LHCN-M2 (cell line): ENCODE data around the gene ADIG. TPM values are rescaled to one million over a fixed set of nuclear protein-coding genes. Genes with fewer than 3 reads are reported as not detected.

Experiments
- DNase-seq: peaks from one replicate; pipeline ENCODE4 v3.0.0-alpha.2; 2012; ENCODE audit warnings: low read depth
- polyA plus RNA-seq: library from polyadenylated mRNA; unstranded; fragments of >200 nt; gene quantifications from one replicate; pipeline ENCODE4 v1.2.1, GENCODE V29; 2012; ENCODE audit warnings: missing spikeins
- total RNA-seq: library from RNA; depleted of rRNA; stranded (reverse); fragments of >200 nt; gene quantifications from 2 replicates; pipeline ENCODE4 v1.2.3, GENCODE V29; 2014; rRNA removed

The ADIG gene
- not detected in 2 replicates for total RNA-seq
- polyA plus RNA-seq, result not detected

GRCh38 chr20:38581013-38581412 lies at the start of gene ADIG:
Gene ADIG (plus strand): TSS chr20:38581197. CDS start chr20:38581251, 54 bp downstream.
- DNase-seq, result peak; percentile 60

- no peak for DNase-seq
These were observed 46.2 kb upstream of the ADIG start for GRCh38 chr20:38534756-38535155.

GRCh38 chr20:38536310-38536709 lies 44.7 kb upstream of the ADIG start:
- peak; percentile 12 for DNase-seq

DNA sequence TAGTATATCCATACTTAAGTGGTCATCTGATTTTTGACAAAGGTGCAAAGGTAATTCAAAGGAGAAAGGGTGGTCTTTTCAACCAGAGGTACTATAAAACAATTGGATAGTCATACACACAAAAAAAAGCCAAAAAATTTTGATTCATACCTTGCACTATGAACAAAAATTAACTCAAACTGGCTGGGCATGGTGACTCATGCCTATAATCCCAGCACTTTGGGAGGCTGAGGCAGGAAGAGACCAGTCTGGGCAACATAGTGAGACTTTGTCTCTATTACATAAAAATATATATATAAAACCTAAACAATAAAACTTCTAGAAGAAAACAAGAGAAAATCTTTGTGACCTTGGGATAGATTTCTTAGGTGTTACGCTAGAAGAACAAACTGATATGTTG lies 43.8 kb upstream of the ADIG start:
- no peak for DNase-seq

GRCh38 chr20:38538789-38539188 lies 42.2 kb upstream of the ADIG start:
- no peak for DNase-seq

DNA sequence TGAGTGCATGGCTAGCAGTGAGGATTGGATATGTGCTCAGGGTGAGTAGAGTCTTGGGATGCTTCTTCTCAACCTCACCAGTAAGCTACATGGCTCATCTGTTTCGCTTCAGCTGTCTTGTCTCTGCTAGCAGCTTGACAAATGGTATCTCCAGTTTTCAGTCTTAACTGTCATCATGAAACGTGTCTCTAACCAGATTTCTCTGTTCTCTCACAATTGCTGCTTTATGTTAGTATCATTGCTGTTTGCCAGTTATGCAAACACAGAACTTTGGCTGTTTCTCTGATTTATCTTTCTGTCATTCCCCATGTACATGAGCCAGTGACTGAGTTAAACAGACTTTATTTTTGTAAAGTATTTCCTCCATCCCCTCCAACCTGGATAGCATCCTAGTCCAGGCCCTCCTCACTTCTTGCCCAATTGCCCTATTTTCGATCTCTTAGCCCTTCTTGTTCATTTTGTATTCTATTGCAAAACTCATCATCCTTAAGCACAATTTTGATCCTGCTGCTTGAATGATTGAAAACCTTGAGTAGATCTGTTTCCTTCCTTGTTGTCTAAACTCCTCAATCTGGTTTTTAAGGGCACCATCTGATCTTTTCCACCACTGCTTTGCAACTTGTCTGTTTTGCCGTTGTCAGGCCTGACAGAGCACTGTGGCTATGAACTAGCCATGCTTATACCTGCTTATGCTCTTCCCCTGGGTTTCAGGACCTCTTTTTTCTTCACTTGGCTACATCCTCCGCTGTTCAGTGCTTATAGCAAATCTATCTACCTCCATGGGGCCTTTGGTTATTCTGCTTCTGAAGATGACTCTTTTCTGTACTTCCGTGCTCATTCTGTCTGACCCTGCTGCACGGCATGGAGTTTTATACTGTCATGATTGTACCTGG lies 37.7 kb upstream of the ADIG start:
- no peak for DNase-seq

- DNase-seq, result no peak
These were observed 35.2 kb upstream of the ADIG start for GRCh38 chr20:38545771-38546170.

DNA sequence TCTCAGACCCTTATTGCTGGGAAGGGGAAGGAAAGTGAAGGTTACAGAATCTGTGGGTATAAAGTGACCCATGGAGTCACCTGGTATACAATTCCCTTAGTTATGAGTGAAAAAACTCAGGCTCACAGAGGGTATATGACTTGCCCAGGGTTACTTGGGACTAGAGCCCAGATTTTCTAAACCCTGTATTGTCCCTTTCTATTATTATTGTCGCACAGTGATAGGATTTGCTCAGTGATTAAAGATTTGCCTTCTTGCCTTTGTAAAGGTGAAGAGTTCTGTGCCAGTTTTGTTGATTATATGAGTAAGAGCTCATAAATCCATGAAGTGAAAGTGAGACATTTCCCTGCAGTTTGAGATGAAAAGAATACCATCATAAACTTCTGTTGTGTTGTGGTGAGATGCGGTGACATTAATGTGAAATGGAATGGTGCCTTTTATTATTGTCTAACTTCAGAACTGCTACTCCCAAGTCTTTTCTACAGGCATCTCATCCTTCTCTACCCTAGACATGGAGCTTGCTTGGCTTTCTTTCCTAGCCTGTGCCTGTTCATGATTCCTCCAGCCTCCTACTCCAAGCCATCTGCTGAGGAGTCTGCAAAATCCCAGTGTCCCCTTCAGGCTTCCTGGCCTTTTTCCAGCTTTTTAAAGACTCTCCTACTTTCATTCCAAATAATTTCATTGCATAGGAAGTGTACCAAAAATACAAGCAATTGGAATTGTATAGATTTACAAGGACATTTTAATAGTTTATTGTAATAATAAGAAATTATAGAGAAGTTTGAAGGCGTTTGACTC lies 33.5 kb upstream of the ADIG start:
- no peak for DNase-seq

DNA sequence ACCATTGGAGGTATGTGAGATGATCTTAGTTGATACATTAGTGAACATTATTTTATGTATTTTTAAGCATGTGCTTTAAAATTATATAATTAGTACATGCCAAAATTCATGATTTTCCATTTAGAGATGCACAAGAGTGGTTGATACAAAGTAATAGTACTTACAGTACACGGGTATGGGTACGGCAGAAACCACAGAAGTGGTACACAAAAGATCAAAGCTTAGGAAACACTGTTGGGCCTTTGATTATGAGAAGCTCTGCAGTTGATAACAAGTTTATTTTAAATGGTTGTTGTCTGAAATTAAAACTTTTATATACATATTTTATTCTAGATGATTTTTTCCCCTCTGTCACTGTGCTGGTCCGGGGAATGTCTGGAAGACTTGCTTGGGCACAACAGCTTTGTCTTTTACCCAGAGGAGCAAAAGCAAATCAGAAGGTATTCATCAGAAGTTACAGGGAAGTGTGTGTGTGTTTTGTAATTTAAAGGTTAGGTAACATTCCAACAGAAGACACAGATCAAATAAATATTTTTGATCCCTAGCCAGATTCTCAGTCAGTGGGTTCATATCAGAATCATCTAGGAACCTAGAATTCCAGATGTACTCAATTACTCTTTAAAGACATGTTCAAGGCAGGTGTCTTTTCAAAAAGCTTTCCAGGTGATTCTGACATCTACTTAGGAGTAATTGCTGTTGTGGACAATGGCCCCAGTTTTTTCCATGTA lies 32.5 kb upstream of the ADIG start:
- DNase-seq, result no peak

DNA sequence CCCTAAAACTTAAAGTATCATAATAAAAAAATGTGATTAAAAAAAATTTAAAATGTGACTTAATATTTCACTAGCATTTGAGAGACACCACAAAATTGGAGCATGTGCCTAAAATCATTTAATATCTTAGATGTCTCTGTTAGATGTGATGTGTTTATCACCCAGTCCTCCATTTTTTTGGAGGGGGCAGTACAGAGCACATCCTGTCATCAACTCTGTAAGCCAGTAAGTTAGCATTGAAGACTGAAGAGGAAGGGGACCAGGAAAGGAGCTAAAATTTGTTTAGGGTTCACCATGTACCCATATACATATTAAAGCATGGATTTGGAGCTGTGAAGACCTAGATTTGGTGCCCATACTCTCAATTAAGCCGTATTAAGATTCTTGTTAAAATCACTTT lies 30.7 kb upstream of the ADIG start:
- no peak for DNase-seq

DNA sequence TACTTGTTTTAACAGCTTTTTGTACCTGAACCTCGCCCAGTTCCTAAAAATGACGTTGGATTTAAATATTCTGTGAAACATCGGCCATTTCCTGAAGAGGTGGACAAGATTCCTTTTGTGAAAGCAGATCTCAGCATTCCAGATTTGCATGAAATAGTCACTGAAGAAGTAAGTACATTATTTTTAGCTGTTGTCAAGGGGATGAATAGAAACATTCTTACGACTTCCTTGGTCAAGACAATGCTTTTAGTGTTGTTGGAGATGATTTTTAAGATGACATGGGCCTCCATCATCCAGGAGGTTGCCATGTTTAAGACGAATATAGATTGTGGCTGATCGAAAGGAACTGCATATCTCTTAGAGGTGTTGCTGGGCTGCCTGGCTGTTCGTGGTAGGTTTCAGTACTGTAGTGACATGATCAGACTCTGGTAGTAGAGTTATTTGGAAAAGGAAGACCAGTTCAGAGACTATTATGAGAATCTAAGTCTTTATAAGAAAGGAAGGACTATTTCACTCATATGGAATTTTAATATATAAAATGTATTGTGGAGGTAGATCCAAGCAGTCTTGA lies 29.9 kb upstream of the ADIG start:
- no peak for DNase-seq

DNA sequence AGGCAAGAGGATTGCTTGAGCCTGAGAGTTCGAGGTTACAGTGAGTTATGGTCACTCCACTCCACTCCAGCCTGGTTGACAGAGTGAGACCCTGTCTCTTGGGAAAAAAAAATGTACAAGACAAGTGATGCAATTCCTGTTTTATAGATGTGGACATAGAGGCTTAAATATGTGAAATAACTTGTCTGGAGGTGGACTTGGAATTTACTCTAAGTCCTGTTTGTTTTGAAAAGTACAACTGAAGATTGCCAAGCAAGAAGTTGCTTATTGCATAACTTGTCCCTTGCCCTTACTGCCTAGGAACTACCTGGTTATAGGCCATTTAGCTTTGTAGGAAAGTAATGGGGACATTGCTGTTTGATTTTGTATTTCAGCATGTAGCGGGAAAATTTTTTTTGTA lies 26.0 kb upstream of the ADIG start:
- no peak for DNase-seq

GRCh38 chr20:38555395-38555794 lies 25.6 kb upstream of the ADIG start:
- DNase-seq, result no peak

DNA sequence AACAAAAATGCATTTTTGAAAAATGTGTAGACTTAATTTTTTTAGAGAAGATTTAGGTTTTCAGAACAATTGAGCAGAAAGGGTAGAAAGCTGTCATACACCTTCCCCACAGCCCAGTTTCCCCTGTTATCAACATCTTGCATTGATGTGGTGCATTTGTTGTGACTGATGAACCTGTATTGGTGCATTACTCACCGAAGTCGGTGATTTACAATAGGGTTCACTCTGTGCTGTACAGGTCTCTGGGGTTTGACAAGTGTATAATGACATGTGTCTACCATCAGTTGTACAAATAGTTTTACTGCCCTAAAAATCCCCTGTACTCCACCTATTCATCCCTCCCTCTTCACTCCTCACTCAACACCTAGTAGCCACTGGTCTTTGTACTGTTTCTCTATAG lies 23.8 kb upstream of the ADIG start:
- DNase-seq, result no peak

- DNase-seq, result no peak
These were observed 22.2 kb upstream of the ADIG start for GRCh38 chr20:38558596-38559360.

GRCh38 chr20:38559764-38560163 lies 21.2 kb upstream of the ADIG start:
- DNase-seq, result no peak

GRCh38 chr20:38563802-38564431 lies 17.1 kb upstream of the ADIG start:
- no peak for DNase-seq

- DNase-seq, result no peak
These were observed 16.3 kb upstream of the ADIG start for GRCh38 chr20:38564680-38565079.

GRCh38 chr20:38566036-38566598 lies 14.9 kb upstream of the ADIG start:
- no peak for DNase-seq
